Activated CD4-positive, alpha-beta T cell treated with anti-CD3 and anti-CD28 coated beads for 48 hours (primary cell): ENCODE data around the gene C1QTNF9.
"Not testable (repeated sequence)": the region's sequence is repeated elsewhere in the genome, so short reads cannot be mapped to it uniquely, and the experiment has no call there.

ENCODE experiments used
- DNase-seq: peaks from one replicate; pipeline ENCODE4 v3.0.0-alpha.2; 2020

The C1QTNF9 gene

GRCh38 chr13:24327598-24327997 is 18.2 kb downstream of the C1QTNF9 start:
- not testable (repeated sequence) for DNase-seq

- DNase-seq: peak; percentile 20
Observed at GRCh38 chr13:24328145-24328544, 18.8 kb downstream of the C1QTNF9 start.

- no peak for DNase-seq
Observed at GRCh38 chr13:24338721-24339120, 29.3 kb downstream of the C1QTNF9 start.

GRCh38 chr13:24339937-24340607 is 30.7 kb downstream of the C1QTNF9 start:
- DNase-seq: no peak

- no peak for DNase-seq
Observed at GRCh38 chr13:24340608-24340955, 31.2 kb downstream of the C1QTNF9 start.

GRCh38 chr13:24341439-24341838 is 32.1 kb downstream of the C1QTNF9 start:
- no peak for DNase-seq

- DNase-seq: no peak
Observed at GRCh38 chr13:24348385-24348784, 39.0 kb downstream of the C1QTNF9 start.

- no peak for DNase-seq
Observed at GRCh38 chr13:24348797-24349515, 39.6 kb downstream of the C1QTNF9 start.

- DNase-seq: not testable (repeated sequence)
Observed at GRCh38 chr13:24349778-24350664, 40.6 kb downstream of the C1QTNF9 start.

- DNase-seq: no peak
Observed at GRCh38 chr13:24351423-24351822, 42.0 kb downstream of the C1QTNF9 start.

GRCh38 chr13:24353736-24354135 is 44.4 kb downstream of the C1QTNF9 start:
- no peak for DNase-seq

- no peak for DNase-seq
Observed at GRCh38 chr13:24355103-24355502, 45.7 kb downstream of the C1QTNF9 start.

GRCh38 chr13:24356270-24356669 is 46.9 kb downstream of the C1QTNF9 start:
- no peak for DNase-seq

- DNase-seq: no peak
Observed at GRCh38 chr13:24356837-24357236, 47.5 kb downstream of the C1QTNF9 start.

- no peak for DNase-seq
Observed at GRCh38 chr13:24357756-24358155, 48.4 kb downstream of the C1QTNF9 start.

- DNase-seq: not testable (repeated sequence)
Observed at GRCh38 chr13:24358836-24359235, 49.5 kb downstream of the C1QTNF9 start.

GRCh38 chr13:24359252-24359651 is 49.9 kb downstream of the C1QTNF9 start:
- DNase-seq: not testable (repeated sequence)

- DNase-seq: no peak
Observed at GRCh38 chr13:24360106-24360505, 50.7 kb downstream of the C1QTNF9 start.

GRCh38 chr13:24361113-24361512 is 51.7 kb downstream of the C1QTNF9 start:
- no peak for DNase-seq

- no peak for DNase-seq
Observed at GRCh38 chr13:24361852-24362366, 52.5 kb downstream of the C1QTNF9 start.

GRCh38 chr13:24362435-24362952 is 53.1 kb downstream of the C1QTNF9 start:
- DNase-seq: no peak

- DNase-seq: no peak
Observed at GRCh38 chr13:24365191-24365590, 55.8 kb downstream of the C1QTNF9 start.

GRCh38 chr13:24366315-24366714 is 56.9 kb downstream of the C1QTNF9 start:
- DNase-seq: not testable (repeated sequence)
